WERI-Rb-1 (cell line): Measurements from ENCODE around the gene SLN.

Source experiments
- DNase-seq: peaks from one replicate; pipeline ENCODE4 v3.0.0-alpha.2; 2020
- H3K27ac ChIP-seq: fragments of 250-450 bp; sonication (Bioruptor Pico); 2 replicates; pipeline ENCODE4 v1.5.1; 2020; ENCODE audit warnings: mild to moderate bottlenecking, moderate library complexity
- H3K27me3 ChIP-seq: fragments of 250-450 bp; sonication (Bioruptor Pico); 2 replicates; pipeline ENCODE4 v1.5.1; 2021; ENCODE audit warnings: mild to moderate bottlenecking, low read depth, moderate library complexity; ENCODE audit not compliant: insufficient read depth, severe bottlenecking
- H3K36me3 ChIP-seq: fragments of 250-450 bp; sonication (Bioruptor Pico); 2 replicates; pipeline ENCODE4 v1.5.1; 2020; ENCODE audit warnings: mild to moderate bottlenecking, moderate library complexity
- H3K4me3 ChIP-seq: 2 replicates; pipeline ENCODE4 v1.5.1; 2011; ENCODE audit warnings: low read depth, mild to moderate bottlenecking, control low read depth, low read length
- H3K9me3 ChIP-seq: fragments of 250-450 bp; sonication (Bioruptor Pico); 2 replicates; pipeline ENCODE4 v1.5.1; 2021; ENCODE audit warnings: mild to moderate bottlenecking, moderate library complexity; ENCODE audit not compliant: severe bottlenecking
- CTCF ChIP-seq: IDR thresholded peaks from 2 replicates; pipeline ENCODE4 v1.5.1; 2011; ENCODE audit warnings: low read depth, mild to moderate bottlenecking, control low read depth, inconsistent platforms, low read length

Gene SLN

GRCh38 chr11:107710301-107710700, 1.6 kb downstream of the SLN start:
- no peaks in the 10 kb centered on the region for H3K36me3 ChIP-seq
- H3K9me3 ChIP-seq, result no peaks in the 10 kb centered on the region
- DNase-seq, result no peak
- no peaks in the 10 kb centered on the region for H3K27me3 ChIP-seq
- no peak for TF ChIP-seq CTCF
- no peak overlapping the region for H3K27ac ChIP-seq
- no peak overlapping the region for H3K4me3 ChIP-seq

- Histone ChIP-seq H3K27me3 (no peaks in the 10 kb centered on the region), H3K36me3 (no peaks in the 10 kb centered on the region), H3K4me3 (no peak overlapping the region), H3K27ac (no peak overlapping the region), H3K9me3 (no peaks in the 10 kb centered on the region)
- no peak for TF ChIP-seq CTCF
- no peak for DNase-seq
Measured at GRCh38 chr11:107708792-107709191, 3.1 kb downstream of the SLN start.

- Histone ChIP-seq H3K36me3 (no peaks in the 10 kb centered on the region), H3K9me3 (no peaks in the 10 kb centered on the region), H3K27ac (no peak overlapping the region), H3K4me3 (no peak overlapping the region), H3K27me3 (no peaks in the 10 kb centered on the region)
- no peak for TF ChIP-seq CTCF
- DNase-seq, result no peak
Measured at GRCh38 chr11:107707807-107708206, 4.0 kb downstream of the SLN start.

GRCh38 chr11:107707215-107707671, 4.6 kb downstream of the SLN start:
- no peak for TF ChIP-seq CTCF
- Histone ChIP-seq H3K27me3 (no peaks in the 10 kb centered on the region), H3K4me3 (no peak overlapping the region), H3K27ac (no peak overlapping the region), H3K36me3 (no peaks in the 10 kb centered on the region), H3K9me3 (no peaks in the 10 kb centered on the region)
- no peak for DNase-seq

- Histone ChIP-seq H3K9me3 (no peaks in the 10 kb centered on the region), H3K36me3 (no peaks in the 10 kb centered on the region), H3K27ac (no peak overlapping the region), H3K4me3 (no peak overlapping the region), H3K27me3 (no peaks in the 10 kb centered on the region)
- no peak for DNase-seq
- no peak for TF ChIP-seq CTCF
Measured at GRCh38 chr11:107706531-107706930, 5.3 kb downstream of the SLN start.

- no peak overlapping the region for H3K27ac ChIP-seq
- no peak for TF ChIP-seq CTCF
- no peaks in the 10 kb centered on the region for H3K9me3 ChIP-seq
- no peak overlapping the region for H3K4me3 ChIP-seq
- H3K36me3 ChIP-seq, result no peaks in the 10 kb centered on the region
- no peaks in the 10 kb centered on the region for H3K27me3 ChIP-seq
- DNase-seq, result no peak
Measured at GRCh38 chr11:107705027-107705426, 6.8 kb downstream of the SLN start.
